22Rv1 (cell line): ENCODE results near the gene FKBP1A.

Experiments used
- H3K27ac ChIP-seq: fragments of 450-650 bp; 2 replicates; pipeline ENCODE4 v1.5.1; 2017
- CTCF ChIP-seq: fragments of 450-650 bp; IDR thresholded peaks from 2 replicates; pipeline ENCODE4 v1.5.1; 2017; ENCODE audit warnings: mild to moderate bottlenecking
- ZFX ChIP-seq: fragments of 450-650 bp; IDR thresholded peaks from 2 replicates; pipeline ENCODE4 v1.6.1; 2017; ENCODE audit warnings: antibody characterized with exemption, borderline replicate concordance

The FKBP1A gene

GRCh38 chr20:1435337-1435699, 42.5 kb upstream of the FKBP1A start:
- H3K27ac ChIP-seq: no peak overlapping the region

GRCh38 chr20:1434571-1435336, 41.9 kb upstream of the FKBP1A start:
- TF ChIP-seq CTCF: no peak
- TF ChIP-seq ZFX: no peak
- no peak overlapping the region for H3K27ac ChIP-seq

More at GRCh38 chr20:1435337-1435699, 42.5 kb upstream of the FKBP1A start:
- TF ChIP-seq CTCF (no peak), ZFX (no peak)

- no peak overlapping the region for H3K27ac ChIP-seq
- TF ChIP-seq CTCF (no peak), ZFX (no peak)
These were observed 38.3 kb upstream of the FKBP1A start for GRCh38 chr20:1431158-1431557.

- no peak overlapping the region for H3K27ac ChIP-seq
- TF ChIP-seq CTCF (no peak), ZFX (no peak)
These were observed 37.2 kb upstream of the FKBP1A start for GRCh38 chr20:1430004-1430451.

GRCh38 chr20:1429143-1429728, 36.4 kb upstream of the FKBP1A start:
- TF ChIP-seq CTCF (no peak), ZFX (no peak)

GRCh38 chr20:1427457-1428054, 34.7 kb upstream of the FKBP1A start:
- H3K27ac ChIP-seq: no peak overlapping the region
- TF ChIP-seq ZFX (no peak), CTCF (no peak)

More at GRCh38 chr20:1429143-1429728, 36.4 kb upstream of the FKBP1A start:
- no peak overlapping the region for H3K27ac ChIP-seq
